ENCODE measurements around the gene TGFBR2. TPM values are rescaled to one million over a fixed set of nuclear protein-coding genes. Genes with fewer than 3 reads are reported as not detected.

TGFBR2 gene
- polyA plus RNA-seq, 1 of the 3 experiments (the other 2 are of a cell fraction), result 48.3 TPM

- no peak for TF ChIP-seq REST (IDR thresholded peaks at IDR 0.05; ENCODE audit: low read depth, low read length)
- TF ChIP-seq MAX (IDR thresholded peaks at IDR 0.05; ENCODE audit: low read depth), result no peak
Observed at GRCh38 chr3:30711867-30712266, 105.5 kb downstream of the TGFBR2 start (continued).

GRCh38 chr3:30712991-30713390 lies 106.6 kb downstream of the TGFBR2 start:
- CTCF ChIA-PET, result interaction anchor here (0.6 to 0.9 kb wide), 2 partner anchors 20 to 122 kb away, joined by 3 read pairs; no protein-coding TSS in a partner anchor
- TF ChIP-seq TCF12 (IDR thresholded peaks at IDR 0.05) (no peak), POLR2AphosphoS5 (IDR thresholded peaks at IDR 0.05; ENCODE audit: low read depth, low read length) (no peak), NFIC (IDR thresholded peaks at IDR 0.05; ENCODE audit: borderline replicate concordance) (no peak)
- POLR2A ChIA-PET, result no interaction called here
- Histone ChIP-seq H3K27ac (ENCODE audit: low read depth in 2 of 2, low read length in 1 of 2) (no peak overlapping the region), H3K4me2 (no peak overlapping the region), H4K20me1 (ENCODE audit: insufficient read depth) (no peaks in the 10 kb centered on the region), H3K4me3 (ENCODE audit: low read depth in 2 of 2, low read length in 1 of 2) (no peak overlapping the region), H3K36me3 (replicated peaks in 1 of 2; ENCODE audit: control insufficient read depth in 1 of 2, insufficient read depth in 2 of 2, low read length in 1 of 2) (no peaks in the 10 kb centered on the region), H2AFZ (ENCODE audit: low read depth) (no peak overlapping the region), H3K9ac (no peak overlapping the region), H3K27me3 (ENCODE audit: insufficient read depth) (no peaks in the 10 kb centered on the region), H3K4me1 (ENCODE audit: control insufficient read depth in 1 of 2, insufficient read depth in 2 of 2, low read depth in 1 of 2, low read length in 1 of 2) (no peaks in the 10 kb centered on the region), H3K9me2 (no peaks in the 10 kb centered on the region), H3K9me3 (no peaks in the 10 kb centered on the region), H3F3A (replicated peaks; ENCODE audit: insufficient read depth) (no peaks in the 10 kb centered on the region), H3K79me2 (ENCODE audit: insufficient read depth) (no peaks in the 10 kb centered on the region)
- DNase-seq, result no peak
- WGBS (ENCODE audit: low lambda C conversion rate), result 96% methylated on average over 4 of the region's 4 CpGs

- no peaks in the 10 kb centered on the region for H3K4me1 ChIP-seq (ENCODE audit: control insufficient read depth in 1 of 2, insufficient read depth in 2 of 2, low read depth in 1 of 2, low read length in 1 of 2)
- H3K9ac ChIP-seq, result no peak overlapping the region
- H3K4me2 ChIP-seq, result no peak overlapping the region
- H2AFZ ChIP-seq (ENCODE audit: low read depth), result no peak overlapping the region
- H3K27ac ChIP-seq (ENCODE audit: low read depth in 2 of 2, low read length in 1 of 2), result no peak overlapping the region
- H3K4me3 ChIP-seq (ENCODE audit: low read depth in 2 of 2, low read length in 1 of 2), result no peak overlapping the region
- POLR2A ChIA-PET, result no interaction called here
- H3K79me2 ChIP-seq (ENCODE audit: insufficient read depth), result no peaks in the 10 kb centered on the region
- no peak for TF ChIP-seq FOXJ3 (CRISPR knock-in tag; IDR thresholded peaks at IDR 0.05)
- TF ChIP-seq ZBTB33 (IDR thresholded peaks at IDR 0.05; ENCODE audit: borderline replicate concordance, low read depth), result no peak
- no peak for DNase-seq
- WGBS (ENCODE audit: low lambda C conversion rate), result no CpG with 5 or more reads among the region's 3 CpGs
- H3F3A ChIP-seq (replicated peaks; ENCODE audit: insufficient read depth), result no peaks in the 10 kb centered on the region
- CTCF ChIA-PET, result interaction anchor here (0.6 to 1.5 kb wide), 3 partner anchors 10 to 123 kb away, joined by 3 to 5 read pairs (median 3); no protein-coding TSS in a partner anchor
- no peaks in the 10 kb centered on the region for H3K36me3 ChIP-seq (replicated peaks in 1 of 2; ENCODE audit: control insufficient read depth in 1 of 2, insufficient read depth in 2 of 2, low read length in 1 of 2)
- H3K9me3 ChIP-seq, result no peaks in the 10 kb centered on the region
- H3K9me2 ChIP-seq, result no peaks in the 10 kb centered on the region
- H3K27me3 ChIP-seq (ENCODE audit: insufficient read depth), result no peaks in the 10 kb centered on the region
- no peaks in the 10 kb centered on the region for H4K20me1 ChIP-seq (ENCODE audit: insufficient read depth)
Observed at GRCh38 chr3:30713885-30714503, 107.6 kb downstream of the TGFBR2 start.
